GM23338 (cell line): ENCODE measurements around the gene NTNG1. TPM values are rescaled to one million over a fixed set of nuclear protein-coding genes. Genes with fewer than 3 reads are reported as not detected.

Experiments used
- ATAC-seq: fragments of 200-7000 bp; cut with Tn5 transposase; 3 replicates; pipeline ENCODE4 v1.9.1; 2020
- DNase-seq: peaks from one replicate; pipeline ENCODE4 v3.0.0-alpha.2; 2015; ENCODE audit warnings: low spot score
- H2AFZ ChIP-seq: fragments of 200-600 bp; sonication (generic); 2 replicates; pipeline ENCODE4 v1.8.0; 2016; ENCODE audit warnings: antibody characterized with exemption, mild to moderate bottlenecking, moderate library complexity
- H3F3A ChIP-seq: fragments of 200-600 bp; sonication (generic); replicated peaks from 2 replicates; pipeline ENCODE4 v1.8.0; 2017; ENCODE audit warnings: antibody characterized with exemption, mixed run types, low read depth
- H3K27ac ChIP-seq: fragments of 200-600 bp; sonication (generic); 2 replicates; pipeline ENCODE4 v1.6.1; 2016; ENCODE audit warnings: low read depth
- H3K27me3 ChIP-seq: fragments of 200-600 bp; sonication (generic); 2 replicates; pipeline ENCODE4 v1.8.0; 2016; ENCODE audit warnings: mild to moderate bottlenecking, mixed run types, moderate library complexity; ENCODE audit not compliant: insufficient read depth
- H3K36me3 ChIP-seq: fragments of 200-600 bp; sonication (generic); 2 replicates; pipeline ENCODE4 v1.8.0; 2016; ENCODE audit warnings: mild to moderate bottlenecking; ENCODE audit not compliant: insufficient read depth
- H3K4me1 ChIP-seq: fragments of 200-600 bp; sonication (generic); 2 replicates; pipeline ENCODE4 v1.8.0; 2016; ENCODE audit warnings: mild to moderate bottlenecking, moderate library complexity; ENCODE audit not compliant: insufficient read depth
- H3K4me2 ChIP-seq: fragments of 200-600 bp; sonication (generic); 2 replicates; pipeline ENCODE4 v1.7.1; 2017; ENCODE audit warnings: mixed run types
- H3K4me3 ChIP-seq: fragments of 200-600 bp; sonication (generic); 2 replicates; pipeline ENCODE4 v1.6.1; 2016; ENCODE audit warnings: mixed run types
- H3K79me2 ChIP-seq: fragments of 200-600 bp; sonication (generic); replicated peaks from 2 replicates; pipeline ENCODE4 v1.8.0; 2017; ENCODE audit warnings: mild to moderate bottlenecking; ENCODE audit not compliant: insufficient read depth
- H3K9me2 ChIP-seq: fragments of 200-600 bp; sonication (generic); 2 replicates; pipeline ENCODE4 v1.8.0; 2017; ENCODE audit not compliant: insufficient read depth
- H4K20me1 ChIP-seq: fragments of 200-600 bp; sonication (generic); replicated peaks from 2 replicates; pipeline ENCODE4 v1.8.0; 2017; ENCODE audit warnings: mild to moderate bottlenecking; ENCODE audit not compliant: insufficient read depth
- H3K27ac Mint-ChIP-seq: 2 replicates; pipeline ENCODE4 v1.8.0; 2020; ENCODE audit warnings: inconsistent platforms, mild to moderate bottlenecking, moderate library complexity, mixed read lengths
- H3K27me3 Mint-ChIP-seq: 3 replicates; pipeline ENCODE4 v1.8.0; 2022; ENCODE audit warnings: low read depth, mild to moderate bottlenecking, moderate library complexity, mixed read lengths, inconsistent platforms; ENCODE audit not compliant: insufficient read depth, poor library complexity
- H3K36me3 Mint-ChIP-seq: 3 replicates; pipeline ENCODE4 v1.8.0; 2021; ENCODE audit warnings: low read depth, mild to moderate bottlenecking, inconsistent platforms, moderate library complexity, mixed read lengths
- H3K4me1 Mint-ChIP-seq: 3 replicates; pipeline ENCODE4 v1.8.0; 2020; ENCODE audit warnings: mild to moderate bottlenecking, inconsistent platforms, mixed read lengths
- H3K4me3 Mint-ChIP-seq: 3 replicates; pipeline ENCODE4 v1.8.0; 2021; ENCODE audit warnings: moderate library complexity, mild to moderate bottlenecking, inconsistent platforms, mixed read lengths
- H3K9me3 Mint-ChIP-seq: 3 replicates; pipeline ENCODE4 v1.8.0; 2020; ENCODE audit warnings: moderate library complexity, mild to moderate bottlenecking, inconsistent platforms, mixed read lengths
- CREB1 ChIP-seq: fragments of 250-450 bp; sonication (Bioruptor Pico); IDR thresholded peaks from 2 replicates; pipeline ENCODE4 v1.5.0; 2020; ENCODE audit warnings: low read depth, mild to moderate bottlenecking, moderate library complexity
- EZH2 ChIP-seq: fragments of 200-600 bp; sonication (generic); IDR thresholded peaks from one replicate; pipeline ENCODE4 v1.8.0; 2017; ENCODE audit warnings: antibody characterized with exemption, mild to moderate bottlenecking, low read depth; ENCODE audit not compliant: unreplicated experiment
- EZH2phosphoT487 ChIP-seq: fragments of 200-600 bp; sonication (generic); IDR thresholded peaks from one replicate; pipeline ENCODE4 v1.8.1; 2018; ENCODE audit warnings: antibody characterized with exemption; ENCODE audit not compliant: unreplicated experiment
- JUNB ChIP-seq: IDR thresholded peaks from one replicate; pipeline ENCODE4 v1.6.1; 2016; ENCODE audit warnings: antibody characterized with exemption; ENCODE audit not compliant: unreplicated experiment
- NANOG ChIP-seq: IDR thresholded peaks from 2 replicates; pipeline ENCODE4 v1.6.1; 2016; ENCODE audit warnings: antibody characterized with exemption, borderline replicate concordance
- POLR2AphosphoS5 ChIP-seq: IDR thresholded peaks from 2 replicates; pipeline ENCODE4 v1.6.1; 2016; ENCODE audit warnings: antibody characterized with exemption, low read depth
- STAT1 ChIP-seq: IDR thresholded peaks from one replicate; pipeline ENCODE4 v1.6.1; 2016; ENCODE audit warnings: antibody characterized with exemption; ENCODE audit not compliant: unreplicated experiment
- ZNF114 ChIP-seq: fragments of 250-450 bp; sonication (Bioruptor Pico); IDR thresholded peaks from 2 replicates; pipeline ENCODE4 v1.5.0; 2020; ENCODE audit warnings: mild to moderate bottlenecking, moderate library complexity
- ZNF331 ChIP-seq: fragments of 250-450 bp; sonication (Bioruptor Pico); IDR thresholded peaks from 2 replicates; pipeline ENCODE4 v1.5.0; 2020; ENCODE audit warnings: low read depth, mild to moderate bottlenecking, moderate library complexity
- polyA plus RNA-seq: library from polyadenylated mRNA; unstranded; fragments of >200 nt; fragmentation: Nextera tagmentation; extraction: Ambion mirVana; gene quantifications from 2 replicates; pipeline ENCODE4 v1.2.1, GENCODE V29; 2016
- total RNA-seq: library from RNA; depleted of rRNA; stranded (reverse); fragments of >200 nt; shearing (Covaris generic); gene quantifications from 2 replicates; pipeline ENCODE4 v1.2.3, GENCODE V29; 2014
- TF ChIP-seq, protein P1 (sequence below), 2 experiments: fragments of 200-600 bp in 1 of 2; sonication (generic) in 1 of 2; conservative IDR thresholded peaks; 2 replicates each; pipeline versions ENCODE4 v1.5.1 to v1.6.1; 2016 to 2017; ENCODE audit warnings: antibody characterized with exemption in 2 of 2, low read depth in 2 of 2, mild to moderate bottlenecking in 2 of 2, moderate library complexity in 1 of 2
- TF ChIP-seq, protein P2 (sequence below): IDR thresholded peaks from one replicate; pipeline ENCODE4 v1.6.1; 2018; ENCODE audit warnings: antibody characterized with exemption; ENCODE audit not compliant: unreplicated experiment

Gene NTNG1
- total and polyA plus RNA-seq, 2 experiments from 2014 or later, result 7.2 to 10.3 TPM

DNA sequence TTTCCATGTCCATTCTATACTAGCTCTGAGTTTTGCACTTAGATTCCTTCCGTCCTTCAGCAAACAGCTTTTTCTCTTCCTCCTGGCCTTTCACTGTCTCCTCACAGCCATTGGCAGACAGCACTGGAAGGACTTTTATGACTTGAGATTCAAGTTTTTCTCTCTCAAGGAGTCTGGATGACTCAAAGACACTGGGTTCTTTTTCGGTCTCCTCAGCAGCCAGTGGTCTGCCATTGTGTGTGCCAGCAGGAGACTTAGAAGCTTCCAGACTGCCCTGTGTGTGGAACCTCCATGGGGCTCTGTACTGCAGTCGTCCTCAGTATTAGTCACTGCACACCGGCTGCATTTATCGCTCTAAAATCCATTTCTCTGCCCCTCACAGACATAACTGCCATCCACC, 30.5 kb downstream of the NTNG1 start:
- Histone ChIP-seq H3K79me2 (no peaks in the 10 kb centered on the region), H4K20me1 (no peaks in the 10 kb centered on the region), H3K4me2 (no peak overlapping the region), H3F3A (no peaks in the 10 kb centered on the region), H2AFZ (peak overlapping the region; percentile 16; the same call in 1 of the 2 replicates), H3K27me3 (no peaks in the 10 kb centered on the region), H3K4me3 (no peak overlapping the region), H3K27ac (no peak overlapping the region), H3K4me1 (peaks cover 23% of the 10 kb centered on the region), H3K36me3 (no peaks in the 10 kb centered on the region), H3K9me2 (no peaks in the 10 kb centered on the region)
- Mint-ChIP-seq H3K4me1 (peaks cover 26% of the 10 kb centered on the region), H3K36me3 (no peaks in the 10 kb centered on the region), H3K27me3 (no peaks in the 10 kb centered on the region), H3K4me3 (no peak overlapping the region), H3K27ac (no peak overlapping the region; the same call in 1 of the 2 replicates), H3K9me3 (no peaks in the 10 kb centered on the region)
- ATAC-seq (peak; percentile 41; the same call in 2 of the 3 replicates), DNase-seq (no peak)
- TF ChIP-seq ZNF114 (no peak), EZH2phosphoT487 (no peak), CREB1 (CRISPR knock-in tag) (no peak), JUNB (no peak), NANOG (no peak), EZH2 (no peak), POLR2AphosphoS5 (no peak), ZNF331 (CRISPR knock-in tag) (no peak)
- TF ChIP-seq, protein P1, sequence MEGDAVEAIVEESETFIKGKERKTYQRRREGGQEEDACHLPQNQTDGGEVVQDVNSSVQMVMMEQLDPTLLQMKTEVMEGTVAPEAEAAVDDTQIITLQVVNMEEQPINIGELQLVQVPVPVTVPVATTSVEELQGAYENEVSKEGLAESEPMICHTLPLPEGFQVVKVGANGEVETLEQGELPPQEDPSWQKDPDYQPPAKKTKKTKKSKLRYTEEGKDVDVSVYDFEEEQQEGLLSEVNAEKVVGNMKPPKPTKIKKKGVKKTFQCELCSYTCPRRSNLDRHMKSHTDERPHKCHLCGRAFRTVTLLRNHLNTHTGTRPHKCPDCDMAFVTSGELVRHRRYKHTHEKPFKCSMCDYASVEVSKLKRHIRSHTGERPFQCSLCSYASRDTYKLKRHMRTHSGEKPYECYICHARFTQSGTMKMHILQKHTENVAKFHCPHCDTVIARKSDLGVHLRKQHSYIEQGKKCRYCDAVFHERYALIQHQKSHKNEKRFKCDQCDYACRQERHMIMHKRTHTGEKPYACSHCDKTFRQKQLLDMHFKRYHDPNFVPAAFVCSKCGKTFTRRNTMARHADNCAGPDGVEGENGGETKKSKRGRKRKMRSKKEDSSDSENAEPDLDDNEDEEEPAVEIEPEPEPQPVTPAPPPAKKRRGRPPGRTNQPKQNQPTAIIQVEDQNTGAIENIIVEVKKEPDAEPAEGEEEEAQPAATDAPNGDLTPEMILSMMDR (conservative IDR thresholded peaks at IDR 0.05; ENCODE audit: low read depth in 2 of 2), result no peak
- TF ChIP-seq, protein P2, sequence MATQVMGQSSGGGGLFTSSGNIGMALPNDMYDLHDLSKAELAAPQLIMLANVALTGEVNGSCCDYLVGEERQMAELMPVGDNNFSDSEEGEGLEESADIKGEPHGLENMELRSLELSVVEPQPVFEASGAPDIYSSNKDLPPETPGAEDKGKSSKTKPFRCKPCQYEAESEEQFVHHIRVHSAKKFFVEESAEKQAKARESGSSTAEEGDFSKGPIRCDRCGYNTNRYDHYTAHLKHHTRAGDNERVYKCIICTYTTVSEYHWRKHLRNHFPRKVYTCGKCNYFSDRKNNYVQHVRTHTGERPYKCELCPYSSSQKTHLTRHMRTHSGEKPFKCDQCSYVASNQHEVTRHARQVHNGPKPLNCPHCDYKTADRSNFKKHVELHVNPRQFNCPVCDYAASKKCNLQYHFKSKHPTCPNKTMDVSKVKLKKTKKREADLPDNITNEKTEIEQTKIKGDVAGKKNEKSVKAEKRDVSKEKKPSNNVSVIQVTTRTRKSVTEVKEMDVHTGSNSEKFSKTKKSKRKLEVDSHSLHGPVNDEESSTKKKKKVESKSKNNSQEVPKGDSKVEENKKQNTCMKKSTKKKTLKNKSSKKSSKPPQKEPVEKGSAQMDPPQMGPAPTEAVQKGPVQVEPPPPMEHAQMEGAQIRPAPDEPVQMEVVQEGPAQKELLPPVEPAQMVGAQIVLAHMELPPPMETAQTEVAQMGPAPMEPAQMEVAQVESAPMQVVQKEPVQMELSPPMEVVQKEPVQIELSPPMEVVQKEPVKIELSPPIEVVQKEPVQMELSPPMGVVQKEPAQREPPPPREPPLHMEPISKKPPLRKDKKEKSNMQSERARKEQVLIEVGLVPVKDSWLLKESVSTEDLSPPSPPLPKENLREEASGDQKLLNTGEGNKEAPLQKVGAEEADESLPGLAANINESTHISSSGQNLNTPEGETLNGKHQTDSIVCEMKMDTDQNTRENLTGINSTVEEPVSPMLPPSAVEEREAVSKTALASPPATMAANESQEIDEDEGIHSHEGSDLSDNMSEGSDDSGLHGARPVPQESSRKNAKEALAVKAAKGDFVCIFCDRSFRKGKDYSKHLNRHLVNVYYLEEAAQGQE, result no peak

DNA sequence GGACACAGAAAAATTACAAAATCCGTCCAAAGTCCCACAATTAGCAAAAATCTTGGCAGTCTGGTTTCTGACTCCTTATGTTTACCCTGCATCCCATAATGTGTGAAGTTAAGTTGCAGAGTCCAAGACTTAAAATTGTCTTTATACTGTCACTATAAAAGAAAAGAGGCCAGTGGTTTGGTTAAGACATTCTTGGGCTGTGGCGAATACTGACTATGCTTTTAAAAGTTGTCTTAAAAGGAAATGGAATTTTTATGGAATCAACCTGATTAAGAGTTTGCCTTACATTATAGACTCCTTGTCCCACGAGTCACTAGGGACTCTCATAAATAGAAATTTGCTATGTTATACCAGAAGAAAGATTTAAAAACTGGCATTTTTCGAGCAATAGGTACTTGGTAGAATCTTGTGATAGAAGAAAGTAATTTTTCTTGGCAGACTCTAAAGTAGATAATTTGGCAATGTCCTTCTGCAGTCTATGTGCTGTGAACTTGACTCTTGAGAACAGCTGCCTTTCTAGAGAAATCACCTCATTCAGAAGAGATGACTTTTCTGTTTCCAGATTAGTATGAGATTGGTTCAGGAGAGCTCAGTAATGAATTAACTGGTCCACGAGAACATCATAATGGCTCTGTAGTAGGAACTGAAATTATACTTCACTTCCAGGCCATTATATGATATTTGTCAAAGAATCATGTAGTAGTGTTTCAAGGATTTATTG, 31.8 kb downstream of the NTNG1 start:
- H3K36me3 ChIP-seq, result no peaks in the 10 kb centered on the region
- no peaks in the 10 kb centered on the region for H3K27me3 Mint-ChIP-seq
- H3K27ac Mint-ChIP-seq, result no peak overlapping the region
- no peaks in the 10 kb centered on the region for H3K9me2 ChIP-seq
- no peak overlapping the region for H3K4me3 ChIP-seq
- H3K4me3 Mint-ChIP-seq, result no peak overlapping the region
- H3K4me2 ChIP-seq, result no peak overlapping the region
- DNase-seq (no peak), ATAC-seq (no peak)
- H3K4me1 ChIP-seq, result peaks cover 26% of the 10 kb centered on the region
- peaks cover 30% of the 10 kb centered on the region for H3K4me1 Mint-ChIP-seq
- H3F3A ChIP-seq, result no peaks in the 10 kb centered on the region
- H3K27ac ChIP-seq, result no peak overlapping the region
- no peaks in the 10 kb centered on the region for H3K79me2 ChIP-seq
- H3K9me3 Mint-ChIP-seq, result no peaks in the 10 kb centered on the region
- no peaks in the 10 kb centered on the region for H4K20me1 ChIP-seq
- no peaks in the 10 kb centered on the region for H3K27me3 ChIP-seq
- no peak overlapping the region for H2AFZ ChIP-seq
- H3K36me3 Mint-ChIP-seq, result no peaks in the 10 kb centered on the region
- no peak for TF ChIP-seq STAT1
- TF ChIP-seq ZNF114, result no peak
